Femur (tissue), 1 donor: ENCODE data around the gene ATP2A3.

ENCODE experiments used
- DNase-seq: peaks from one replicate; pipeline ENCODE4 v3.0.0-alpha.2; 2017

The ATP2A3 gene

GRCh38 chr17:3907483-3908216 lies 56.6 kb downstream of the ATP2A3 start:
- no peak for DNase-seq

DNA sequence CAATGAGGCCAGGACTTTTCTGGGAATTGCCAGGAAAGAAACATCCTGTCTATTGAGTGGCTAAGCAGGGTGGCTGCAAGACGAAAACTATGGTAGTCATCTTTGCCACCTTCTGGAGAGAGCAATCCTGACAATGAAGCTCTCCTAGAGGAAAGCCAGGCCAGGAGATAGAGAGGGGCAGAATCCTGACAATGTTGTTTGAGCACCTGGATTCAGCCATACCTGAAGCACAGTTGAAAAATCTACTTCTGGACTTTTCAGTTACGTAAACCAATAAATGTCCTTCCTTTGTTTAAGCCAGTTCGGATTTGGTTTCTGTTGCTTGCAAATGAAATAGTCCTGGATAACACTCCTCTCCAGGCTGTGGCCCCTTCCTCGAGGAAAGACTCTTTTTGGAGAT lies 57.4 kb downstream of the ATP2A3 start:
- DNase-seq: no peak

- DNase-seq: no peak
These were observed 59.2 kb downstream of the ATP2A3 start for GRCh38 chr17:3905017-3905520.

- DNase-seq: no peak
These were observed 59.7 kb downstream of the ATP2A3 start for GRCh38 chr17:3904501-3904900.

- DNase-seq: no peak
These were observed 60.4 kb downstream of the ATP2A3 start for GRCh38 chr17:3903881-3904290.

- DNase-seq: no peak
These were observed 61.0 kb downstream of the ATP2A3 start for GRCh38 chr17:3903051-3903825.

DNA sequence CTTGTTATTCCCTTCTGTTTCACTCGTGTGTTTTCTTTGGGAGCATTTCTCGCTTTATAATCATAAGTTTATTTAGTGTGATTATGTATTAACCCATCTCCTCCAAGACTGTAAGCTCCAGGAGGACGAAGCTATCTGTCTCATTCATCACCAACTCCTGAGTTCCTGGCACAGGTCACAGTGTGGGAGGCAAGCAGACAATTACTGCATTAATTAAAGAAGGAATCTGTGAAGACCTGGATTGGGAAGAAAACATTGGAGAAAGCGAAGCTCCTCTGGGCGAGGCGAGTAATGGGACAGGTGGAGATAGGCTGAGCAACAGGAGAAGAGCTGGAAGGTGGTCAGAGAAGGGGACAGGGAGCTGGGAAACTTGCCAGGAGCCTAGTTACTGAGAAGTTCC lies 63.6 kb downstream of the ATP2A3 start:
- no peak for DNase-seq

GRCh38 chr17:3897731-3898130 lies 66.5 kb downstream of the ATP2A3 start:
- DNase-seq: no peak

GRCh38 chr17:3896968-3897235 lies 67.3 kb downstream of the ATP2A3 start:
- DNase-seq: no peak

GRCh38 chr17:3896108-3896967 lies 67.9 kb downstream of the ATP2A3 start:
- no peak for DNase-seq

- no peak for DNase-seq
These were observed 68.9 kb downstream of the ATP2A3 start for GRCh38 chr17:3895354-3895753.

GRCh38 chr17:3894911-3895343 lies 69.3 kb downstream of the ATP2A3 start:
- no peak for DNase-seq

- no peak for DNase-seq
These were observed 70.0 kb downstream of the ATP2A3 start for GRCh38 chr17:3894188-3894587.

- DNase-seq: no peak
These were observed 70.5 kb downstream of the ATP2A3 start for GRCh38 chr17:3893720-3894116.

GRCh38 chr17:3893003-3893719 lies 71.1 kb downstream of the ATP2A3 start, which contains the start of gene CAMKK1:
TSS of gene CAMKK1 (minus strand) at chr17:3893053. CDS start at chr17:3885687, 7,366 bp downstream.
- peak; percentile 93 for DNase-seq

- peak; percentile 79 for DNase-seq
These were observed 71.9 kb downstream of the ATP2A3 start for GRCh38 chr17:3892095-3892998.

DNA sequence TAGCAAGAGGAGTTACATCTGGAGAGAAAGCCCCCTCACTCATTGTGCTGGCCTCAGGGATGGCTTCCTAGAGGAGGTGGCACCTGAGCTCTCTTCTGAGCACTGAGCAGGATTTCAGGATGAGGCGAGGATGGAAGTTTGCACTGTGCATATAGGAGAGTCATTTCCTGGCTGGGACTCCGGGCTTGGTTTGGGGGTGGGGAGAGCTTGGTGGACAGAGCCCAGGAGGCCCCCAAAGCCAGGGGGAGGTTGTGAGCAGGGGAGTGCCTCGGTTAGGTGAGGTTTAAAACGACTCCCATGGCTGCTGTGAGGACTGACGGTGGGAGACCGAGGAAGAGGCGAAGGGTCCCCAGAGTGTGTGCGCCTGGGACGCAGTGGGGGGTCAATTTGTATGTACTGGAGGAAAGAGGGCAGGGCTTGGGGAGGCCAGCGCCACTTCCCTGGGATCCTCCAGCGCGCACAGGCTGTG lies 72.6 kb downstream of the ATP2A3 start:
- no peak for DNase-seq

DNA sequence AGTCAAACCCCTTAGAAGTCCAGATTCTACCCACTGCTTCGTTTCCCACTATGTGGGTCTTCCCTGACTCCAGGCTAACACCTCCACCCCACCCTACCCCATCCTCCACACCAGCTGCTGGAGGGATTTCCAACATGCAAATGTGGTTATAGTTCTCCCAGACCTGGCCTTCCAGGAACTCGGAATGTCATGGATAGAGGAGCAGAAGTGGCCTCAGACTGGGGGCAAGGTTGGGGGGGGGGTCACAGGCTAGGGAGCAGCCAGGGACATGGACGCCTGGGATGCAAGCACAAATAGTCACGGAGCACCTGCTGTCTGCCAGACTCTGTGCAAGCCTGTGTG lies 73.4 kb downstream of the ATP2A3 start:
- no peak for DNase-seq

DNA sequence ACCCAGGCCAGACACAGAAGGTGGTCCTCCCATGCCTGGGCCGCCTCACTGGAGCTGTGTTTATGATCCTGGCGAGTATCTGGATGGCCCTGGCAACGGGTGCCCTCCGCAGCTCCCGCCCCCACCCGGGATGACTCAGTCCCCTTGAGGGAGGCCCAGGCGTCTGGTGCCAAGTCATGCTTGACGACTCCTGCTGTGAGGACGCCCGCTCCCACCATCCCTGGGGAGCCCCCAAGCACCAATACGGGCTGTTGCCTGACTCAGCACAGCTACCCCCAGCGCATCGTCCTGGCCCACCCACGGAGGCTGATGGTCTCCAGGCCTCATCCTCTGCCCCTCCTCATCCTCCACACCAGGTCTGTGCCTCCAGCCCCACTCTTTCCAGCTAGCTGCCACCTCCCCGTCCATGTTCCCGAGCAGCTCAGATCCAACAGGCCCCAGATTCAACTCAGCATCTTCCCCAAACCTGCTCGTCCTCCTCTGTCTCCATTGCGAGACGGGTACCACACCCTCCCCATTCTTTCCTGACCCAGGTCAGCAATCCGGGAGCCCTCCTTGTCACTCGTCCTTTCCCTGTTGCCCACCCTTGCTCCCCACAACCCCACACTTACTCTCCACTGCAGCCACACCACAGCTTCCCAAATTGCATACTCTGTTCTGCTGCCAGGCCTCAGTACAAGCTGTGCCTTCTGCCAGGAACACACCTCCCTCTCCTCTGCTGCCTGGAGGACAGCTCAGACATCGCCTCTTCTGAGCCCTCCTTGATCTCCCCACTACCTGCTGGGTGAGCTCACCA lies 74.0 kb downstream of the ATP2A3 start:
- DNase-seq: peak; percentile 79

DNA sequence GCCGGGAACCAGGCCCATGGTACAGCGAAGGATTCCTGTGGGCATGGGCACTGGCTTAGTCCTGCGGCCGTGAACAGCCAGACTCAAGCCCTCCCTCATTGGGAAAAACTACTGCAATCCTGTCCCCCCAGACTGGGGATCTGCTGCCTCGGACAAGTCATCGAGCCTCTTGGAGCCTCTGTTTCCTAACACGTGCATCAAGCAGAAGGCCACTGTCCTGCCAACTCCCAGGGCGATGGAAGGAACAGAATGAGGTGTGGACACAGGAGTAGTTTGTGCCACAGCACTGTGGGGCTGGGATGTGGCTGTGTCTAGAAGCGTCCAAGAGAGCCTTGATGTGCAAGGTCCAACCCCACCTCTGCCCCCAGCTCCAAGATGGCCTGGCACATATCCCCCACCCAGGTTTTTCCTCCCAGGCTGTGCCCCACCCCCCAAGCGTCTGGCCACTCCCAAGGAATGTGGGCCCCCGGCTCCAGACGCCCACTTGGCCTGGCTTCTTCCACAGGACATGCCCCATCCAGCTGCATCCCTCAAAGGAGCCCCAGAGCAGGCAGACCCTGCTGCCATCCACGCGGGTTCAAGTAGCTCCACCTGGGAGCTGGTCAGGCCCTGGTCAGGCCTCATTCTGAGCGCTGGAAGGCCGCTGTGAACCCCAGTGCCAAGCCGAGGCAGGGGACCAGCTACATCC lies 74.8 kb downstream of the ATP2A3 start:
- no peak for DNase-seq
